Endothelial cell of umbilical vein (primary cell): Measurements from ENCODE around the gene RASGRP4.

Experiments
- CTCF ChIP-seq, 2 donors: IDR thresholded peaks; 1 replicate in 1 of 2; 2 replicates in 1 of 2; pipeline ENCODE4 v1.5.1; 2011; ENCODE audit warnings: low read length in 2 of 2, mild to moderate bottlenecking in 2 of 2, moderate library complexity in 2 of 2, control low read depth in 1 of 2, inconsistent platforms in 1 of 2, low read depth in 1 of 2; ENCODE audit not compliant: insufficient read depth in 1 of 2; ENCODE audit errors: extremely low read depth in 1 of 2
- EZH2 ChIP-seq: IDR thresholded peaks from 2 replicates; pipeline ENCODE4 v1.6.1; 2012; ENCODE audit warnings: borderline replicate concordance, low read depth, mild to moderate bottlenecking, moderate library complexity, low read length, inconsistent platforms; ENCODE audit not compliant: severe bottlenecking
- MAX ChIP-seq: IDR thresholded peaks from 2 replicates; pipeline ENCODE4 v1.6.1; 2011; ENCODE audit not compliant: insufficient read depth, insufficient read length
- POLR2A ChIP-seq: IDR thresholded peaks from 2 replicates; pipeline ENCODE4 v1.6.1; 2012; ENCODE audit warnings: low read depth, mild to moderate bottlenecking, control low read depth, low read length

GRCh38 chr19:38430931-38431330 is 4.9 kb upstream of the RASGRP4 start:
- TF ChIP-seq CTCF (IDR thresholded peaks at IDR 0.05; ENCODE audit: extremely low read depth in 1 of 2, insufficient read depth in 1 of 2, low read depth in 1 of 2, low read length in 2 of 2) = no peak
- no peak for TF ChIP-seq POLR2A
- TF ChIP-seq MAX = no peak
- TF ChIP-seq EZH2 = no peak
